Activated gamma-delta T cell treated with Interleukin-2 at 50 U/mL for 16 hours (primary cell): Measurements from ENCODE around the gene DTNA.
A peak's percentile ranks its signal among the peaks of the same experiment; 100 is the strongest.

Source experiments
- DNase-seq: peaks from one replicate; pipeline ENCODE4 v3.0.0-alpha.2; 2020

The DTNA gene

GRCh38 chr18:34773961-34774766, 64.1 kb downstream of the DTNA start:
- DNase-seq: no peak

- DNase-seq: no peak
Observed at GRCh38 chr18:34775461-34775860, 65.4 kb downstream of the DTNA start.

- no peak for DNase-seq
Observed at GRCh38 chr18:34779112-34779511, 69.0 kb downstream of the DTNA start.

GRCh38 chr18:34780856-34781255, 70.8 kb downstream of the DTNA start:
- no peak for DNase-seq

- DNase-seq: no peak
Observed at GRCh38 chr18:34783501-34783900, 73.4 kb downstream of the DTNA start.

GRCh38 chr18:34786162-34786741, 76.2 kb downstream of the DTNA start:
- DNase-seq: no peak

GRCh38 chr18:34787931-34788532, 77.9 kb downstream of the DTNA start:
- DNase-seq: peak; percentile 22

GRCh38 chr18:34789768-34790344, 79.8 kb downstream of the DTNA start:
- no peak for DNase-seq

- no peak for DNase-seq
Observed at GRCh38 chr18:34794348-34794747, 84.2 kb downstream of the DTNA start.

- no peak for DNase-seq
Observed at GRCh38 chr18:34795070-34795732, 85.1 kb downstream of the DTNA start.

- no peak for DNase-seq
Observed at GRCh38 chr18:34796035-34796657, 86.0 kb downstream of the DTNA start.

GRCh38 chr18:34799291-34799690, 89.2 kb downstream of the DTNA start:
- DNase-seq: no peak

- no peak for DNase-seq
Observed at GRCh38 chr18:34800381-34800780, 90.3 kb downstream of the DTNA start.

GRCh38 chr18:34801774-34802173, 91.7 kb downstream of the DTNA start:
- DNase-seq: no peak

- DNase-seq: no peak
Observed at GRCh38 chr18:34802959-34803358, 92.9 kb downstream of the DTNA start.

- no peak for DNase-seq
Observed at GRCh38 chr18:34803877-34804400, 93.8 kb downstream of the DTNA start.

- DNase-seq: no peak
Observed at GRCh38 chr18:34805103-34805877, 95.2 kb downstream of the DTNA start.

- DNase-seq: no peak
Observed at GRCh38 chr18:34805878-34806351, 95.8 kb downstream of the DTNA start.

GRCh38 chr18:34806527-34806926, 96.4 kb downstream of the DTNA start:
- DNase-seq: no peak

GRCh38 chr18:34807106-34807796, 97.2 kb downstream of the DTNA start:
- no peak for DNase-seq

GRCh38 chr18:34808389-34808788, 98.3 kb downstream of the DTNA start:
- no peak for DNase-seq
